Lung (tissue), 12 donors: ENCODE data around the gene CFAP58. TPM values are rescaled to one million over a fixed set of nuclear protein-coding genes. Genes with fewer than 3 reads are reported as not detected.

Experiments used
- ATAC-seq: fragments of 200-7000 bp; cut with Tn5 transposase; one replicate; pipeline ENCODE4 v1.9.1; 2020; ENCODE audit warnings: moderate number of reproducible peaks; ENCODE audit not compliant: insufficient read depth, low FRiP score
- DNase-seq, 3 donors: peaks; one replicate each; pipeline ENCODE4 v3.0.0-alpha.2; 2013 to 2017
- H3K27ac ChIP-seq, 2 donors: one replicate each; pipeline ENCODE4 v1.5.1; 2013; ENCODE audit warnings: mild to moderate bottlenecking in 2 of 2, moderate library complexity in 2 of 2, control low read depth in 1 of 2, inconsistent platforms in 1 of 2, low read depth in 1 of 2, low read length in 1 of 2
- H3K27me3 ChIP-seq, 3 donors: one replicate each; pipeline ENCODE4 v1.5.1; 2013; ENCODE audit warnings: low read length in 2 of 3; ENCODE audit not compliant: control insufficient read depth in 3 of 3, insufficient read depth in 3 of 3
- H3K36me3 ChIP-seq, 4 donors: one replicate each; pipeline ENCODE4 v1.5.1; 2013; ENCODE audit warnings: low read length in 4 of 4, mild to moderate bottlenecking in 1 of 4, moderate library complexity in 1 of 4; ENCODE audit not compliant: control insufficient read depth in 4 of 4, insufficient read depth in 4 of 4
- H3K4me1 ChIP-seq, 5 donors: one replicate each; pipeline ENCODE4 v1.5.1; 2013; ENCODE audit warnings: low read length in 5 of 5, mild to moderate bottlenecking in 2 of 5, moderate library complexity in 1 of 5; ENCODE audit not compliant: control insufficient read depth in 5 of 5, insufficient read depth in 5 of 5
- H3K4me3 ChIP-seq: one replicate; pipeline ENCODE4 v1.5.1; 2013; ENCODE audit warnings: mild to moderate bottlenecking, control low read depth, moderate library complexity
- H3K9ac ChIP-seq, 2 donors: one replicate each; pipeline ENCODE4 v1.5.1; 2013; ENCODE audit warnings: low read length in 2 of 2, control low read depth in 1 of 2; ENCODE audit not compliant: insufficient read depth in 1 of 2
- H3K9me3 ChIP-seq, 4 donors: one replicate each; pipeline ENCODE4 v1.5.1; 2013; ENCODE audit warnings: low read length in 3 of 4, mild to moderate bottlenecking in 1 of 4, moderate library complexity in 1 of 4; ENCODE audit not compliant: control insufficient read depth in 4 of 4, insufficient read depth in 3 of 4
- CTCF ChIP-seq: IDR thresholded peaks from 2 replicates; pipeline ENCODE4 v1.5.1; 2012; ENCODE audit warnings: mild to moderate bottlenecking; ENCODE audit errors: control extremely low read depth, extremely low read depth
- WGBS, 2 donors: extraction: QIAGEN DNeasy Blood & Tissue Kit; methylation state at CpG; one replicate each; pipeline ENCODE4 v1.1.7; 2013; 5-methylcytosine and 5-hydroxymethylcytosine counted together
- polyA plus RNA-seq, 2 donors: library from polyadenylated mRNA; stranded (reverse); fragments of 200-250 nt; gene quantifications; one replicate each; pipeline ENCODE4 v1.2.1, GENCODE V29; 2013
- total RNA-seq, 2 donors: library from RNA; depleted of rRNA in 1 of 2; stranded (reverse); fragments of >200 nt in 1 of 2; gene quantifications; one replicate each; pipeline ENCODE4 v1.2.1, GENCODE V29; 2014 to 2021
- donor health status: control.
- donor health status: control.
- donor health status: Bipolar disorder and iron deficiency.
- donor health status: healthy.
- donor health status: DM: yes; HTN: yes; CAD: no.

The CFAP58 gene
- total and polyA plus RNA-seq, 4 donors: 1.4 to 5.4 (median 3.6) TPM

GRCh38 chr10:104315486-104315921, 38.1 kb upstream of the CFAP58 start:
- no peak overlapping the region for H3K27ac ChIP-seq
- peaks cover 8 to 32% (median 20%) of the 10 kb centered on the region in 5 donors for H3K4me1 ChIP-seq
- no peaks in the 10 kb centered on the region for H3K27me3 ChIP-seq
- H3K9ac ChIP-seq: no peak overlapping the region
- no peak for TF ChIP-seq CTCF
- DNase-seq (no peak), ATAC-seq (no peak)
- H3K36me3 ChIP-seq: peaks cover 16 to 37% (median 30%) of the 10 kb centered on the region in 4 donors
- H3K9me3 ChIP-seq: peaks cover 0 to 4% (median 0%) of the 10 kb centered on the region in 4 donors
- H3K4me3 ChIP-seq: no peak overlapping the region
- WGBS, 2 donors: 95 to 96% methylated on average over 22 of the region's 22 CpGs

DNA sequence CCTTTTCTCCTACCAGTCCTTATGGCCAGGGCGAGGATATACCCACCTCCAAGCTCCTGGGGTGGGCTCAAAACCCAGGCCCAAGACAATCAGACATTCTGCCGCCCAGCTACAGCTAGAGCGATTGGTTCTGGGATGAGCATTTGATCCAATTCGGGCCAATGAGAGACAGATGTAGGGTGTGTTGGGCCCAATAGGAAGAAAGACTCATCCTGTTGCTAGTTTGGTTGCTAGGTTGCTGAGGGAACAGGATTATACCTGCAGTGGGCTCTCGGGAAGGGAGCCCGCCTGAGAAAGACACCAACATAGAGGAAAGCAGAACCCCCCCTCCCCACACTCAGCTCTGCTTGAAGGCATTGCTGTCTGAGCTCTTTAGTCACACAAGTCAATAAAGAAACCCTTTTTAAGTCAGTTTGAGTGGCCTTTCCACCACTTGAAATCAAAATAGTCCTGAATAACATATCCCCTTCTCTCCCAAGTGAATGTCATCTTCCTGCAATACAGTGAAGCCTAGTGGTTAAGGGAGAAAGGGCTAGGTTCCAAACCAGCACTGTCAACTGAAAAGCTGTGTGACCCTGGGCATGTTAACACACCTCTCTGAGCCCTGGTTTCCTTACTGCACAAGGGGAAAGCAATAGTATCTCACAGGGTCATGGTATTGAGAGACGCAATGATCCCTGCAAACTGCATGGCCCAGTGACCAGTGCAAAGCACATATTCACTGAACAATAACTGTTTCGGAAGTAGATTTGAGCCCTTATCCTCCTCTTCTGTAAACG, 37.1 kb upstream of the CFAP58 start:
- ATAC-seq (no peak), DNase-seq (no peak)
- H3K27me3 ChIP-seq: no peaks in the 10 kb centered on the region
- WGBS, 2 donors: 91 to 95% methylated on average over 9 of the region's 9 CpGs
- H3K9ac ChIP-seq: no peak overlapping the region
- H3K9me3 ChIP-seq: peaks cover 0 to 4% (median 0%) of the 10 kb centered on the region in 4 donors
- H3K27ac ChIP-seq: no peak overlapping the region
- H3K4me1 ChIP-seq: peaks cover 13 to 35% (median 20%) of the 10 kb centered on the region in 5 donors
- no peak for TF ChIP-seq CTCF
- H3K36me3 ChIP-seq: peaks cover 16 to 35% (median 28%) of the 10 kb centered on the region in 4 donors
- H3K4me3 ChIP-seq: no peak overlapping the region

GRCh38 chr10:104317269-104317710, 36.3 kb upstream of the CFAP58 start:
- no peak overlapping the region for H3K9ac ChIP-seq
- DNase-seq (peak in 1 of 3 donors; percentile 50), ATAC-seq (no peak)
- peaks cover 16 to 35% (median 25%) of the 10 kb centered on the region in 4 donors for H3K36me3 ChIP-seq
- 56 to 73% methylated on average over 6 of the region's 6 CpGs for WGBS, 2 donors
- H3K4me1 ChIP-seq: peaks cover 13 to 42% (median 20%) of the 10 kb centered on the region in 5 donors
- peaks cover 0 to 4% (median 0%) of the 10 kb centered on the region in 4 donors for H3K9me3 ChIP-seq
- H3K4me3 ChIP-seq: no peak overlapping the region
- no peaks in the 10 kb centered on the region for H3K27me3 ChIP-seq
- no peak for TF ChIP-seq CTCF
- peak overlapping the region in 1 of 2 donors; percentile 40 for H3K27ac ChIP-seq
